ENCODE results near the gene ROR1. TPM values are rescaled to one million over a fixed set of nuclear protein-coding genes. Genes with fewer than 3 reads are reported as not detected.

The ROR1 gene
- polyA plus RNA-seq, 1 of the 3 experiments (the other 2 are of a cell fraction): 4.0 TPM

- WGBS (ENCODE audit: low lambda C conversion rate): 88% methylated on average over 2 of the region's 2 CpGs
- no peaks in the 10 kb centered on the region for H3F3A ChIP-seq (replicated peaks; ENCODE audit: insufficient read depth)
- no peaks in the 10 kb centered on the region for H3K9me2 ChIP-seq
- no peak for TF ChIP-seq JUND (IDR thresholded peaks at IDR 0.05)
- TF ChIP-seq IRF3 (IDR thresholded peaks at IDR 0.05; ENCODE audit: low read depth, low read length): no peak
- TF ChIP-seq TAF1 (IDR thresholded peaks at IDR 0.05; ENCODE audit: borderline replicate concordance, low read depth, low read length): no peak
- no peak for TF ChIP-seq RFX5 (IDR thresholded peaks at IDR 0.05; ENCODE audit: low read length)
- TF ChIP-seq CTCF (IDR thresholded peaks at IDR 0.05): no peak
- no peak for TF ChIP-seq MXI1 (IDR thresholded peaks at IDR 0.05; ENCODE audit: low read depth, low read length)
- no peak for TF ChIP-seq FOXJ3 (CRISPR knock-in tag; IDR thresholded peaks at IDR 0.05)
- no peak for TF ChIP-seq USF2 (IDR thresholded peaks at IDR 0.05; ENCODE audit: borderline replicate concordance, low read depth, low read length)
- TF ChIP-seq USF1 (IDR thresholded peaks at IDR 0.05; ENCODE audit: borderline replicate concordance, low read depth): no peak
- TF ChIP-seq TCF12 (IDR thresholded peaks at IDR 0.05): no peak
- TF ChIP-seq MAX (IDR thresholded peaks at IDR 0.05; ENCODE audit: low read depth): no peak
- TF ChIP-seq GATA2 (CRISPR knock-in tag; IDR thresholded peaks at IDR 0.05): no peak
- TF ChIP-seq RXRA (IDR thresholded peaks at IDR 0.05; ENCODE audit: borderline replicate concordance, low read depth): no peak
- no peak for TF ChIP-seq EZH2phosphoT487 (IDR thresholded peaks at IDR 0.05; ENCODE audit: borderline replicate concordance, low read depth)
- H3K4me3 ChIP-seq (ENCODE audit: low read depth in 2 of 2, low read length in 1 of 2): no peak overlapping the region
- DNase-seq: no peak
- no peaks in the 10 kb centered on the region for H4K20me1 ChIP-seq (ENCODE audit: insufficient read depth)
- H3K27me3 ChIP-seq (ENCODE audit: insufficient read depth): no peaks in the 10 kb centered on the region
- H2AFZ ChIP-seq (ENCODE audit: low read depth): no peak overlapping the region
- CTCF ChIA-PET: interaction anchor here (1.4 kb wide), 1 partner anchor 11 kb away, joined by 5 read pairs; no protein-coding TSS in a partner anchor
- peaks cover 0 to 3% of the 10 kb centered on the region in 2 experiments for H3K36me3 ChIP-seq (replicated peaks in 1 of 2; ENCODE audit: control insufficient read depth in 1 of 2, insufficient read depth in 2 of 2, low read length in 1 of 2)
- H3K27ac ChIP-seq (ENCODE audit: low read depth in 2 of 2, low read length in 1 of 2): no peak overlapping the region
- no peak overlapping the region for H3K4me2 ChIP-seq
- peaks cover 0 to 11% of the 10 kb centered on the region in 2 experiments; a peak in 3 of 4 replicates for H3K4me1 ChIP-seq (ENCODE audit: control insufficient read depth in 1 of 2, insufficient read depth in 2 of 2, low read depth in 1 of 2, low read length in 1 of 2)
- no peak overlapping the region for H3K9ac ChIP-seq
- H3K79me2 ChIP-seq (ENCODE audit: insufficient read depth): no peaks in the 10 kb centered on the region
- POLR2A ChIA-PET: no interaction called here
- no peaks in the 10 kb centered on the region for H3K9me3 ChIP-seq
Observed at GRCh38 chr1:63782982-63783381, 9.2 kb downstream of the ROR1 start.
